Activated T-cell treated with anti-CD3 and anti-CD28 coated beads, Interleukin-2, amount 50 U/mL, for 24 hours (primary cell): ENCODE results near the gene AXL.
"Not testable (repeated sequence)": the region's sequence is repeated elsewhere in the genome, so short reads cannot be mapped to it uniquely, and the experiment has no call there.

ENCODE experiments used
- DNase-seq: peaks from one replicate; pipeline ENCODE4 v3.0.0-alpha.2; 2020
- H3K27ac Mint-ChIP-seq: 2 replicates; pipeline ENCODE4 v1.8.0; 2020; ENCODE audit warnings: mild to moderate bottlenecking, mixed read lengths
- H3K27me3 Mint-ChIP-seq: 2 replicates; pipeline ENCODE4 v1.8.0; 2020; ENCODE audit warnings: mixed read lengths
- H3K36me3 Mint-ChIP-seq: 2 replicates; pipeline ENCODE4 v1.8.0; 2020; ENCODE audit warnings: low read depth, mixed read lengths
- H3K4me1 Mint-ChIP-seq: 2 replicates; pipeline ENCODE4 v1.8.0; 2020; ENCODE audit warnings: low read depth, mixed read lengths
- H3K4me3 Mint-ChIP-seq: 2 replicates; pipeline ENCODE4 v1.8.0; 2020; ENCODE audit warnings: mild to moderate bottlenecking, moderate library complexity, mixed read lengths
- H3K9me3 Mint-ChIP-seq: 2 replicates; pipeline ENCODE4 v1.8.0; 2020; ENCODE audit warnings: mixed read lengths

Gene AXL

DNA sequence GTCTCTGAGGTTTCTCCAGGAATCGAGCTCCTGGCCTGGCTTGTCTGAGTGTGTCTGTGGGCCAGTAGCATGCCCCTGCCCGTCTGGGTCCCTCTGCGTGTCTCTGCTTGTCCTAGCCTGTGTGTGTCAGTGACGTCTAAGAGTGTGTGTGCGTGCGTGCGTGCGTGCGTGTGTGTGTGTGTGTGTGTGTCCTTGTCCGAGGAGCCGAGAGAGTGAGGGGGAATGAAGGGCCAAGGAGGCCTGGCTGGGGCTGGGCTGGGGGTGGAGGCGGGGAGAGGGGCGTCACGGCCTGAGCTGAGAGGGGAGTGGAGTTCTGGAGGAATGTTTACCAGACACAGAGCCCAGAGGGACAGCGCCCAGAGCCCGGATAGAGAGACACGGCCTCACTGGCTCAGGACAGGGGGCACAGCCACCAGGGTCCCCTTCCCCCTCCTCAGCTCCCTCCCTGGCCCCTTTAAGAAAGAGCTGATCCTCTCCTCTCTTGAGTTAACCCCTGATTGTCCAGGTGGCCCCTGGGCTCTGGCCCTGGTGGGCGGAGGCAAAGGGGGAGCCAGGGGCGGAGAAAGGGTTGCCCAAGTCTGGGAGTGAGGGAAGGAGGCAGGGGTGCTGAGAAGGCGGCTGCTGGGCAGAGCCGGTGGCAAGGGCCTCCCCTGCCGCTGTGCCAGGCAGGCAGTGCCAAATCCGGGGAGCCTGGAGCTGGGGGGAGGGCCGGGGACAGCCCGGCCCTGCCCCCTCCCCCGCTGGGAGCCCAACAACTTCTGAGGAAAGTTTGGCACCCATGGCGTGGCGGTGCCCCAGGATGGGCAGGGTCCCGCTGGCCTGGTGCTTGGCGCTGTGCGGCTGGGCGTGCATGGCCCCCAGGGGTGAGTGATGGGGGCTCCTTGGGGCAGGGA lies at the start of gene AXL:
TSS of gene AXL (plus strand) at position 609 of the 893 bp plus-strand sequence. CDS start at position 779, 170 bp downstream.
- Mint-ChIP-seq H3K9me3 (no peaks in the 10 kb centered on the region), H3K27ac (no peak within 1 kb of the TSS), H3K4me1 (peaks cover 5% of the 10 kb centered on the region), H3K36me3 (no peaks in the 10 kb centered on the region), H3K4me3 (no peak within 1 kb of the TSS), H3K27me3 (peaks cover 49% of the 10 kb centered on the region)
- DNase-seq = no peak

- no peaks in the 10 kb centered on the region for H3K36me3 Mint-ChIP-seq
- no peaks in the 10 kb centered on the region for H3K27me3 Mint-ChIP-seq
- no peak for DNase-seq
- no peak overlapping the region for H3K4me3 Mint-ChIP-seq
- no peaks in the 10 kb centered on the region for H3K9me3 Mint-ChIP-seq
- no peak overlapping the region for H3K27ac Mint-ChIP-seq
- peaks cover 12% of the 10 kb centered on the region for H3K4me1 Mint-ChIP-seq
Observed at GRCh38 chr19:41172297-41173164, 46.5 kb upstream of the AXL start.

- no peak overlapping the region for H3K4me3 Mint-ChIP-seq
- no peaks in the 10 kb centered on the region for H3K9me3 Mint-ChIP-seq
- no peaks in the 10 kb centered on the region for H3K27me3 Mint-ChIP-seq
- no peak for DNase-seq
- no peak overlapping the region for H3K27ac Mint-ChIP-seq
- no peaks in the 10 kb centered on the region for H3K36me3 Mint-ChIP-seq
- H3K4me1 Mint-ChIP-seq = peaks cover 12% of the 10 kb centered on the region
Observed at GRCh38 chr19:41174297-41174928, 44.6 kb upstream of the AXL start.

GRCh38 chr19:41175801-41176777 lies 42.9 kb upstream of the AXL start:
- Mint-ChIP-seq H3K4me1 (peaks cover 12% of the 10 kb centered on the region), H3K36me3 (no peaks in the 10 kb centered on the region), H3K9me3 (no peaks in the 10 kb centered on the region), H3K4me3 (no peak overlapping the region), H3K27ac (peak overlapping the region; percentile 40), H3K27me3 (no peaks in the 10 kb centered on the region)
- DNase-seq = peak; percentile 54

GRCh38 chr19:41180173-41180572 lies 38.9 kb upstream of the AXL start:
- not testable (repeated sequence) for H3K27me3 Mint-ChIP-seq, H3K27ac Mint-ChIP-seq, DNase-seq, H3K9me3 Mint-ChIP-seq, H3K36me3 Mint-ChIP-seq, H3K4me3 Mint-ChIP-seq
- peaks cover 12% of the 10 kb centered on the region for H3K4me1 Mint-ChIP-seq

GRCh38 chr19:41186971-41187883 lies 31.8 kb upstream of the AXL start:
- DNase-seq = no peak
- H3K4me1 Mint-ChIP-seq = peaks cover under 1% of the 10 kb centered on the region
- no peak overlapping the region for H3K4me3 Mint-ChIP-seq
- H3K27me3 Mint-ChIP-seq = peaks cover 27% of the 10 kb centered on the region
- no peaks in the 10 kb centered on the region for H3K9me3 Mint-ChIP-seq
- no peaks in the 10 kb centered on the region for H3K36me3 Mint-ChIP-seq
- no peak overlapping the region for H3K27ac Mint-ChIP-seq

GRCh38 chr19:41187884-41188279 lies 31.1 kb upstream of the AXL start:
- Mint-ChIP-seq H3K4me1 (peaks cover 7% of the 10 kb centered on the region), H3K4me3 (no peak overlapping the region), H3K36me3 (no peaks in the 10 kb centered on the region), H3K27ac (no peak overlapping the region), H3K27me3 (peaks cover 34% of the 10 kb centered on the region), H3K9me3 (no peaks in the 10 kb centered on the region)
- DNase-seq = no peak

DNA sequence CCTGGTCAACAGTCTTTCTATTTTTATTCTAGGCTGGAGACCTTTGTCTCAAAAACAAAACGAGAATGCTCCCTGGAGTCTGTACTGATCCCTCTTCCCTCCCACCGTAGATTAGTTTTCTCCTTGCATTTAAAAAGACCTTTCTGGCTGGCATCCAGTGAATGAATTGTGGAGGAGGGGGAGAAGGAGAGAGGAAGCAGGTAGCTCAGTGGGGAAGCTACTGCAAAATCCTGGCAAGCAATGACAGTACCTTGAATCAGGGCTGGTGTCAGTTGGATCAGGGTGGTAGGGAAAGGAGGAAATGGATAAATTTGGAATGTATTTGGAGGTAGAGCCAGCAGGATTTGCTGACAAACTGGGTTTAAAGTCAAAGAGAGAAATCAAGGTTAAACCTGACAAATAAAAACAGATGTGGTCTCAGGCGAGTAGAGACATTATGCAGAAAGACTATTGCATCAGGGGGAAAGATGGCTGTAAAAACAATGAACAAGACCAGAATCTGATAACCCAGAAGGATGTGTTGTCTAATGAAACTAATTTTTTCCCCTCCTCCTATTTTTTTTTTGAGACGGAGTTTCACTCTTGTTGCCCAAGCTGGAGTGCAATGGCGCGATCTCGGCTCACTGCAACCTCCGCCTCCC lies 29.5 kb upstream of the AXL start:
- H3K9me3 Mint-ChIP-seq = no peaks in the 10 kb centered on the region
- no peak for DNase-seq
- H3K27ac Mint-ChIP-seq = no peak overlapping the region
- peaks cover 44% of the 10 kb centered on the region for H3K27me3 Mint-ChIP-seq
- H3K36me3 Mint-ChIP-seq = no peaks in the 10 kb centered on the region
- H3K4me1 Mint-ChIP-seq = peaks cover 16% of the 10 kb centered on the region
- no peak overlapping the region for H3K4me3 Mint-ChIP-seq

DNA sequence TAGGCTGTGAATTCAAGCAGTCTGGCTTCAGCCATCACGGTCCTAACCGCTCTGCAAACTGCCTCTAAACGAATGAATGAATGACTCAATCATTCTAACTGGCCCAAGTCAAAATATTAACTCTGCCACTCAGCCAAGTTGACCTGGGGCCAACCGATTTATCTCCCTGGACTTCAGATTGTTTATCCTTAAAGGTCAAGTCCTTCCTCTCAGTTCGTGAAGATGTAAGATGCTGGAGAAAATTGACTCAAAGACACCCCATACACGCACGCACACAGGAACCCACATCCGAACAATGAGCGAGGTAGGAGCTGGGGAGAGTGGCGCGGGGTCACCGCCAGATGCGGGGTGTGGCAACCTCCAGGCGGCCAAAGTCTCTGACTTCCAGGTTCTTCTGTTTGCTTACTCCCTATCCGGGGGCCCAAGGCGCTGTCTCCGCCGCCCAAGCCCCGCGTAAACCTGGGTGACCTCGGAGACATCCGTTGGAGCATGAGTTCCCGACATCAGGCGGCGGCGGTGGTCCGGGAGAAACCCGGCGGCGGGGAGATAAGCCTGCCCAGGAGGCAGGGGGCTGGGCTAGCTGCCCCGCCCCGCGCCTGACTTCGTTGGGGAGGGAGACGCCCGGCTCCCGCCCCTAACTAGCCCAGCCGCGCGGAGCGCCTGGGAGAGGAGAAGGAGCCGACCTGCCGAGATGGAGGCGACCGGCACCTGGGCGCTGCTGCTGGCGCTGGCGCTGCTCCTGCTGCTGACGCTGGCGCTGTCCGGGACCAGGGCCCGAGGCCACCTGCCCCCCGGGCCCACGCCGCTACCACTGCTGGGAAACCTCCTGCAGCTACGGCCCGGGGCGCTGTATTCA lies 26.2 kb upstream of the AXL start, which contains the start of gene CYP2S1:
TSS of gene CYP2S1 (plus strand) at position 646 of the 856 bp plus-strand sequence. CDS start at position 692, 46 bp downstream.
- H3K27ac Mint-ChIP-seq = peak within 1 kb of the TSS; percentile 14
- no peaks in the 10 kb centered on the region for H3K9me3 Mint-ChIP-seq
- peak; percentile 51 for DNase-seq
- peaks cover 16% of the 10 kb centered on the region for H3K4me1 Mint-ChIP-seq
- H3K27me3 Mint-ChIP-seq = peaks cover 44% of the 10 kb centered on the region
- no peaks in the 10 kb centered on the region for H3K36me3 Mint-ChIP-seq
- H3K4me3 Mint-ChIP-seq = peak within 1 kb of the TSS; percentile 54

- Mint-ChIP-seq H3K27ac (peak overlapping the region; percentile 14), H3K27me3 (peaks cover 41% of the 10 kb centered on the region), H3K9me3 (no peaks in the 10 kb centered on the region), H3K4me3 (peak overlapping the region; percentile 44), H3K36me3 (no peaks in the 10 kb centered on the region), H3K4me1 (peaks cover 16% of the 10 kb centered on the region)
- no peak for DNase-seq
Observed at GRCh38 chr19:41193430-41194156, 25.4 kb upstream of the AXL start.

- no peak overlapping the region for H3K4me3 Mint-ChIP-seq
- H3K4me1 Mint-ChIP-seq = peaks cover 16% of the 10 kb centered on the region
- no peaks in the 10 kb centered on the region for H3K9me3 Mint-ChIP-seq
- H3K27me3 Mint-ChIP-seq = peaks cover 45% of the 10 kb centered on the region
- peak overlapping the region; percentile 14 for H3K27ac Mint-ChIP-seq
- DNase-seq = no peak
- H3K36me3 Mint-ChIP-seq = no peaks in the 10 kb centered on the region
Observed at GRCh38 chr19:41194157-41194552, 24.9 kb upstream of the AXL start.
